GM19328 (cell line): ENCODE results near the gene INSC.

Experiments used
- ATAC-seq: cut with Tn5 transposase; IDR thresholded peaks from one replicate; pipeline ENCODE4 v1.9.1; 2021; ENCODE audit warnings: mild to moderate bottlenecking, moderate library complexity; ENCODE audit not compliant: unreplicated experiment

INSC gene

DNA sequence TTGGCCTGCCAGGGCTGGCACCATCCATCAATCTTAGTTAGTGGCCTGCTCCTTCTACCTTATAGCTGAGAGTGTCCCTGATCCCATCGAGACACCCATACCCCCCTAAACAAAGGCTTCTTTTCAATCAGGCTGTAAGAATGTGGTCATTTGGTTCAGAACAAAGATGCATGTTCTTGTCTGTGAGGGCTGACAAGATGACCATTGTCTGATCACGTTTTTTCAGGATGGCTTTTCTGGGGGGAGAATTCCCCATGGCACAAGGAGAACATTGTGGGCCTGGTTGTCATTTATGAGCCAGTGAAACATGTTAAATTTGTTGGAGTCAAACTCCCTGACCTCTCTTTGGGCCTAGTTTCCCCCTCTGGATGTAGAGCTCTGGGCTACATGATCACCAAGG lies 160.4 kb downstream of the INSC start:
- ATAC-seq: no peak

- ATAC-seq: no peak
Measured at GRCh38 chr11:15276621-15277020, 161.9 kb downstream of the INSC start.

- no peak for ATAC-seq
Measured at GRCh38 chr11:15278128-15278527, 163.4 kb downstream of the INSC start.

DNA sequence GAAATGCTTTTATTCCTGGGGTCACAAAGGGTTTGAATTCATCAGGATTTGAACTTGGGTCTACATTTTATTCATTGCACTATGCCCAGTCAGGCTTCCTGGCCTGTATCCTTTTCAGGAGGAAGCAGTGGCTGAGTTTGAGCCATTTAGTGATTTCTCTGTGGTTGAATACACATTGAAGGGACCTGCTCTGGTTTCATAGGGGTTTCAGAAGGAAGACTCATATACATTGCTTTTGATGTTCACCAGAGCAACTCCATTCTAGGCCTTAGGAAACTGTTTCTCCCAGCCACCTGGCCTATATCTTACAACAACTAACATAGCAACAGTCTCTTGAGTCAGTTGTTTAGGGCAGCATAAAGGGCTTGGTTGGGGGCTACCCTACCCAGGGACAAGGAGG lies 165.7 kb downstream of the INSC start:
- no peak for ATAC-seq

- ATAC-seq: no peak
Measured at GRCh38 chr11:15282754-15283153, 168.0 kb downstream of the INSC start.

GRCh38 chr11:15286465-15286864 lies 171.7 kb downstream of the INSC start:
- ATAC-seq: no peak

DNA sequence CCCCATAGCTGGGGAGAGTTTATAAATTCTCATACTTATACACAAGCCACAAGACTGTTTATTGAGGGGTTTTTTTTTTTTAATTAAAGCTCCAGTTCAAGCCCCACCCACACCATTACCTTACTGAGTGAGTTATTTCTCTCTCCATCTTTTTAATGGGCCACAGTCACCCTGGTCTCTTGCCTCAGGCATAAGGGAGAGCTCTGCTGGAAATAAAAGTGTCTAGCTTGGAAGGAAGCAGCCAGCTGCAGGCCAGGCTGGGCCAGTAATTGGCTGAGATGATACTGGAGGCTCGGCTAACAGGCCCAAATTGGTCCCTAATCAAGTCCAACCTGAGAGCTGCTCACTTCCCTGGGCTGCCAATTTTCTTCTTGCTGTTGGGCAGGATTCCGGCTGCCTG lies 174.1 kb downstream of the INSC start:
- no peak for ATAC-seq

- ATAC-seq: no peak
Measured at GRCh38 chr11:15289723-15290122, 175.0 kb downstream of the INSC start.

DNA sequence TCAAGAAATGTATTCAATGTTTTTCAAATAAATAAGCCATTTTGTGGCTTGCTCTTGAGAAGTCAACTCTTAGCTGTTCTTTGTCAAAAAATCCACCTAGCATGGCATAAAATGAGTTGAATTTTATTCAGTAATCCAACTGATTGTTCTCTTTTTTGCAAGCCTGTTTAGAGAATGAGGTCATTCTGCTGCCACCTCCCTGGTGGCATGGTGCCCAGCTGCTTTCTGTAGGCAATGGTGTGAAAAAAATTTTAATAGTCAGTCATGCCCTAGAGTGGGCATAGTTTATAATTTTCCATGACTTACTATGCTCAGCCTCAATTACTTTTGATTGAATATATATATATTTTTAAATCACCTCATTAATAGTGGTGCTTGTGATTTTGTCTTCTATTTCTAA lies 177.2 kb downstream of the INSC start:
- no peak for ATAC-seq

- no peak for ATAC-seq
Measured at GRCh38 chr11:15293975-15294620, 179.4 kb downstream of the INSC start.

GRCh38 chr11:15295695-15296094 lies 181.0 kb downstream of the INSC start:
- no peak for ATAC-seq
